ENCODE results near the gene PPP1R37. TPM values are rescaled to one million over a fixed set of nuclear protein-coding genes. Genes with fewer than 3 reads are reported as not detected.

PPP1R37 gene
- total and polyA plus RNA-seq, 2 of the 8 experiments (the other 6 are each of a cell fraction or from before 2014, with no cell fraction given), result 14.6 to 25.7 TPM

DNA sequence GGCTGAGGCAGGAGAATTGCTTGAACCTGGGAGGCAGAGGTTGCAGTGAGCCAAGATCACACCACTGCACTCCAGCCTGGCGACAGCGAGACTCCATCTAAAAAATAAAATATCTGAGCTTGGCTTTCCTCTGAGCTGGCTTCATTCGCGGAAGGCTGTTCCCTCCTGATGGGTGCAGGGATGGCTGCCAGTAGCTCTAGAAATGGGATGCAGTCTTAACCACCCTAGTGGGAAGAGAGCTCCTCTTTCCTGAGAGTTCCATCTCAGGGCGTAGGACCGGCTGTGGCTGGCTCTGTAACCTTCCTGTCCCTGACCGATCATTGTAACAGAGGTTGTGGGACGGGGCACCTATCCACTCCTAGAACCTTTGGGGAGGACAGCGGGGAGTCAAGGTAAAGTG, 32.4 kb downstream of the PPP1R37 start:
- H4K20me1 ChIP-seq (replicated peaks in 1 of 2; ENCODE audit: control insufficient read depth in 1 of 2, insufficient read depth in 2 of 2, low read length in 2 of 2), result peaks cover 17 to 42% of the 10 kb centered on the region in 2 experiments

More for the DNA sequence above, 32.4 kb downstream of the PPP1R37 start:
- H2AFZ ChIP-seq (ENCODE audit: low read length), result no peak overlapping the region
- no peak overlapping the region for H3K14ac ChIP-seq (ENCODE audit: insufficient read length)
- no peaks in the 10 kb centered on the region for H3K23me2 ChIP-seq (ENCODE audit: low read depth, low read length)
- no peak overlapping the region for H3K23ac ChIP-seq (ENCODE audit: insufficient read length)
- no peak overlapping the region for H3K56ac ChIP-seq (replicated peaks; ENCODE audit: insufficient read length, low read depth, low read length)
- TF ChIP-seq ZNF274 (IDR thresholded peaks at IDR 0.05; ENCODE audit: borderline replicate concordance, extremely low read depth, low read length) (no peak), SUZ12 (IDR thresholded peaks at IDR 0.05; ENCODE audit: low read length) (no peak), CREB1 (IDR thresholded peaks at IDR 0.05) (no peak), HDAC6 (IDR thresholded peaks at IDR 0.05; ENCODE audit: low read depth, low read length) (no peak), SIX5 (IDR thresholded peaks at IDR 0.05; ENCODE audit: low read depth, low read length) (no peak), JUN (IDR thresholded peaks at IDR 0.05; ENCODE audit: low read depth, low read length) (no peak), CHD2 (IDR thresholded peaks at IDR 0.05; ENCODE audit: low read length) (no peak)
- TF ChIP-seq, protein P1, sequence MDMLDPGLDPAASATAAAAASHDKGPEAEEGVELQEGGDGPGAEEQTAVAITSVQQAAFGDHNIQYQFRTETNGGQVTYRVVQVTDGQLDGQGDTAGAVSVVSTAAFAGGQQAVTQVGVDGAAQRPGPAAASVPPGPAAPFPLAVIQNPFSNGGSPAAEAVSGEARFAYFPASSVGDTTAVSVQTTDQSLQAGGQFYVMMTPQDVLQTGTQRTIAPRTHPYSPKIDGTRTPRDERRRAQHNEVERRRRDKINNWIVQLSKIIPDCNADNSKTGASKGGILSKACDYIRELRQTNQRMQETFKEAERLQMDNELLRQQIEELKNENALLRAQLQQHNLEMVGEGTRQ (IDR thresholded peaks at IDR 0.05; ENCODE audit: low read length), result no peak
- no peaks in the 10 kb centered on the region for H3K36me3 ChIP-seq (ENCODE audit: control insufficient read depth in 2 of 4, insufficient read depth in 4 of 4, low read length in 3 of 4)
- 93% methylated on average over 9 of the region's 9 CpGs; no CpG with 5 or more reads in 1 of the 2 experiments for WGBS, 2 experiments (ENCODE audit: extremely low coverage in 1 of 2, insufficient coverage in 1 of 2, insufficient read length in 1 of 2, insufficient replicate concordance in 2 of 2, low coverage in 1 of 2, low lambda C conversion rate in 2 of 2, missing lambda C conversion rate in 1 of 2)
- H3K79me1 ChIP-seq (ENCODE audit: low read depth, low read length), result peaks cover 29% of the 10 kb centered on the region
- no peak overlapping the region for H3K27ac ChIP-seq (ENCODE audit: low read depth, low read length)
- FAIRE-seq (no peak), DNase-seq (ENCODE audit: low read depth in 1 of 2, low spot score in 2 of 2) (no peak)
- H2BK5ac ChIP-seq (ENCODE audit: low read depth, low read length), result no peak overlapping the region
- H2BK20ac ChIP-seq (ENCODE audit: low read length), result no peak overlapping the region
- ChIA-PET POLR2A (ENCODE audit: partially characterized antibody) (interaction anchor here (0.6 to 4.3 kb wide), 10 partner anchors 11 to 216 kb away, joined by 3 to 21 read pairs (median 5); partner anchors contain the start of genes CLASRP and PPP1R37), CTCF (ENCODE audit: partially characterized antibody) (interaction anchor here (0.7 to 6.1 kb wide), 28 partner anchors 8 to 1013 kb away, joined by 3 to 73 read pairs (median 4); partner anchors contain the start of gene PPP1R37)
- no peak overlapping the region for H3K4me2 ChIP-seq (ENCODE audit: insufficient read depth in 1 of 2, low read depth in 2 of 2, low read length in 2 of 2)
- H2BK15ac ChIP-seq (ENCODE audit: low read length), result no peak overlapping the region
- H3K27me3 ChIP-seq (replicated peaks in 1 of 4; ENCODE audit: control insufficient read depth in 3 of 4, extremely low read depth in 1 of 4, insufficient read depth in 3 of 4, low read length in 3 of 4), result no peaks in the 10 kb centered on the region
- no peaks in the 10 kb centered on the region for H3K9me3 ChIP-seq (ENCODE audit: insufficient read depth in 2 of 2, low read depth in 1 of 2, low read length in 1 of 2)
- H4K8ac ChIP-seq (ENCODE audit: extremely low read depth, insufficient read depth, low read length), result no peak overlapping the region; the same call in 1 of the 2 replicates
- peaks cover 0 to 5% (median 2%) of the 10 kb centered on the region in 4 experiments; a peak in 5 of 7 replicates for H3K4me1 ChIP-seq (replicated peaks in 1 of 4; ENCODE audit: control insufficient read depth in 3 of 4, insufficient read depth in 4 of 4, low read length in 3 of 4)
- H3K4me3 ChIP-seq (ENCODE audit: extremely low read depth in 1 of 4, insufficient read depth in 2 of 4, low read depth in 3 of 4, low read length in 4 of 4), result no peak overlapping the region
- no peak overlapping the region for H3K4ac ChIP-seq (replicated peaks; ENCODE audit: insufficient read length, low read depth, low read length)
- peaks cover 0 to 59% of the 10 kb centered on the region in 2 experiments; a peak in 2 of 4 replicates for H3K79me2 ChIP-seq (ENCODE audit: control insufficient read depth in 1 of 2, insufficient read depth in 2 of 2, low read length in 2 of 2)
- no peak overlapping the region for H3K18ac ChIP-seq (ENCODE audit: extremely low read depth, low read length)
- no peak overlapping the region for H4K91ac ChIP-seq (replicated peaks; ENCODE audit: insufficient read length, low read length)
- H2BK12ac ChIP-seq (ENCODE audit: low read depth, low read length), result no peak overlapping the region
- H3K9ac ChIP-seq (replicated peaks in 1 of 4; ENCODE audit: extremely low read depth in 1 of 4, low read depth in 3 of 4, low read length in 3 of 4), result no peak overlapping the region
- H4K5ac ChIP-seq (ENCODE audit: insufficient read length, low read depth, low read length), result no peak overlapping the region
- H2BK120ac ChIP-seq (replicated peaks; ENCODE audit: low read depth, low read length), result no peak overlapping the region
- H2AK5ac ChIP-seq (ENCODE audit: low read depth, low read length), result no peak overlapping the region
